ENCODE measurements around the gene ISCU.

ISCU gene

GRCh38 chr12:108562348-108563135, at the start of gene ISCU:
Gene ISCU, plus strand, starts transcription at chr12:108562596. Its CDS starts 27 bp downstream, at chr12:108562623.
- DNase-seq: peak; percentile 95 to 99

DNA sequence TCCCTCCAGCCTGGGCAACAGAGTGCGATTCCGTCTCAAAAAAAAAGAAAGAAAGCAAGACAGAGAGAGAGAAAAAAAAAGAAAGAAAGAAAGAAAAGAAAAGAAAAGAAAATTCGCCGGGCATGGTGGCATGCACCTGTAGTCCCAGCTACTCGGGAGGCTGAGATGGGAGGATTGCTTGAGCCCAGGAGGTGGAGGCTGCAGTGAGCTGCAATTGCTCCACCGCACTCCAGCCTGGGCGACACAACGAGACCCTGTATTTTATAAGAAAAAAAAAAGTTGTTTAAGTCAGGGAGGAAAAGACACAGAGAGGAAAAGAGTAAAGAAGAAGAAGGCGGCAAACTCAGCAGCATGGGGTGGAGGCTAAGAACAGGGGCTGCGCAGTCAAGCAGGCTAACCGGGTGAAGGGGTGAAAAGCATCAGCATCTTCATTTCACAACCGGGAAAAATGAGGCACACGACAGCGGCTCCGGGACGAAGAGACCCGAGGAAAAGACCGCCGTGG, 47.9 kb upstream of the ISCU start:
- DNase-seq: no peak

DNA sequence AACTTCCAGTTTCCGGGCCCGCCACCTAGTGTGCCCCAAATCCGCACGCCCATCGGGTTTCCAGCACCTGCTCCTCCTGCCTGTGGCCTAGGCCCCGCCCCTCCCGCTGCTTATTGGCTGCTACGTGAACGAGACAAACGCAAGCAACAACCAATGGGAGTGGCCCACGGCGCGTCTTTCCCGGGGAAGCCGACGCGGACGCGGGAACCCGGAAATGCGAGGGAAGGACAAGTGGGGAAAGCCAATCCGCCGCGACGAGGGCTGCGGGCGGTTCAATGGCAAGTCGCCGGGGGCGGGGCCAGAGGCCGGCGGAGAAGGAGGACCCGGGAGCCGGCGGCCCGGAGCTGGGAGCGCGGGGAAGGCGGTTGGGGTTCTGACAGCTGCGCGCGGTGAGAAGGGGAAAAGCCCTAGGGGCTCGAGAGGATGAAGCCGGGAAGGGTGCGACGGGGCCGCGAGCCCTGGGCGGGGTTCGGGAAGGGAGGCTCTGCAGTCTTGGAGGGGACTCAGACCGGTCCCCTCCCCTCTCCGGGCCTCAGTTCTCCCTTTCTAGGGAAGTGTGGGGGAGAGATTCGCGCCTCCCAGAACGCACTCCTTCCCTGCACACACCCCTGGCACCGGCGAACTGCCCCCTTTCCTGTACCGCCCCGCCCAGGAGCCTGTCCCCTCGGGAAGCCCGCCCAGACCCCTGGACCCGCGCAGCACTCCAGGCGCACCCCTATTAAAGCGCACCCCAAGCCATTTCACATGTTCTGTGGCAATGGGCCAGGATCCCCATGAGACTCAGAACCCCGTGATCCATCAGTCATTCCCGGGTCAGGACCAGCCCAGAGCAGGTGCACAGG, 47.2 kb upstream of the ISCU start, which contains the start of gene FICD:
TSS of gene FICD (plus strand) at position 305 of the 842 bp plus-strand sequence. CDS start 1,696 bp downstream, outside the sequence.
- peak; percentile 94 to 98 for DNase-seq

DNA sequence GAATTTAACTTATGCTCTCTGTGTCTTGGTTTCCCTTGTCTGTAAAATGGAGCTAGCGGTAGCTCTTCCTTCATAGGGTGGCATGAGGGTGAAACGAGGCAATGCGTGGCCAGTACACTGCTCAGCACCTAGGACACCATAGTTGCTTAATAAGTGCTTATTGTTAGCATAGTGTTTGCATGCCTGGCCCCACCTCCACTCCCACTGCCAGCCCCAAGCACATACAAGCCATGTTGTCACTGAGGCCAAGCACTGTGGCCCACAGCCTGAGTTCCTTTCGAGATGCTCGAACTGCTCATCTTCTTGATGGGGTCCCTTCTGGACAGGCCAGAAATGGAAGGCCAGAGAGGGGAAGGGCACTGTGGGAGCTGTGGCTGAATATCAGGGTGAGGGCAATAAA, 46.5 kb upstream of the ISCU start:
- DNase-seq: no peak

DNA sequence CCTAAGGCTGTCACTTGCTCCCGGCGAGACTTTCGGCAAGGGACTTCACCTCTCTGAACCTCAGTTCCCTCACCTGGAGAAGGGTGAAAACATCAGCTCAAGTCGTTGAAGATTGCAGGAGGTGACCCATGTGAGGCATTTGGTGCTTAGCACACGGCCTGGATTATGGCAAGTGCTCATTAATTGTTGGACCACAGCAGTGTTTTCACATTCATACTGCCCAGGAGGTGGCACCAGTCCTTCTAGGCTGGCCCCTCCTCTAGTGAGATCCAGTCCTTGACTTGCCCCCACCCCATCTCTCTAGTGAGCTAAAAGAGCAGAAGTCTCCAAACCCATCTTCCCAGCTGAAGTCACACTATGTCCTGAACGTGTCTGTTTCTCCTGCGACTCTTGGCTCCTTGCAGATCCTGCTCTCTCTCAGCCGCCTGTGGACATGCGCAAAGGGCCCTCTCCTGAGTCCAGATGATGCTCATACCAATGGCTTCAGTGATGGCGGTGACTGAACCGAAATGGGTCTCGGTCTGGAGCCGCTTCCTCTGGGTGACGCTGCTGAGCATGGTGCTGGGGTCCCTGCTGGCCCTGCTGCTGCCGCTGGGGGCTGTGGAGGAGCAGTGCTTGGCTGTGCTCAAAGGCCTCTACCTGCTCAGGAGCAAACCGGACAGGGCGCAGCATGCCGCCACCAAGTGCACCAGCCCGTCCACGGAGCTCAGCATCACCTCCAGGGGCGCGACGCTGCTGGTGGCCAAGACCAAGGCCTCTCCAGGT, 45.7 kb upstream of the ISCU start:
- no peak for DNase-seq

GRCh38 chr12:108517288-108518100, 44.9 kb upstream of the ISCU start:
- no peak for DNase-seq

- no peak for DNase-seq
These were observed 44.2 kb upstream of the ISCU start for GRCh38 chr12:108518101-108518715.

DNA sequence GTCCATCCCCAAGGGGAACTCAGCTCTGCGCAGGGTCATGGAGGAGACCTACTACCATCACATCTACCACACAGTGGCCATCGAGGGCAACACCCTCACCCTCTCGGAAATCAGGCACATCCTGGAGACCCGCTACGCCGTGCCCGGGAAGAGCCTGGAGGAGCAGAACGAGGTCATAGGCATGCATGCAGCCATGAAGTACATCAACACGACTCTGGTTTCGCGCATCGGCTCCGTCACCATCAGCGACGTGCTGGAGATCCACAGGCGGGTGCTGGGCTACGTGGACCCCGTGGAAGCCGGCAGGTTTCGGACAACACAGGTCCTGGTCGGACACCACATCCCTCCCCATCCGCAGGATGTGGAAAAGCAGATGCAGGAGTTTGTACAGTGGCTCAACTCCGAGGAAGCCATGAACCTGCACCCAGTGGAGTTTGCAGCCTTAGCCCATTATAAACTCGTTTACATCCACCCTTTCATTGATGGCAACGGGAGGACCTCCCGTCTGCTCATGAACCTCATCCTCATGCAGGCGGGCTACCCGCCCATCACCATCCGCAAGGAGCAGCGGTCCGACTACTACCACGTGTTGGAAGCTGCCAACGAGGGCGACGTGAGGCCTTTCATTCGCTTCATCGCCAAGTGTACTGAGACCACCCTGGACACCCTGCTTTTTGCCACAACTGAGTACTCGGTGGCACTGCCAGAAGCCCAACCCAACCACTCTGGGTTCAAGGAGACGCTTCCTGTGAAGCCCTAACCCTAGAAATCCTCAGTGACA, 43.5 kb upstream of the ISCU start:
- no peak for DNase-seq

DNA sequence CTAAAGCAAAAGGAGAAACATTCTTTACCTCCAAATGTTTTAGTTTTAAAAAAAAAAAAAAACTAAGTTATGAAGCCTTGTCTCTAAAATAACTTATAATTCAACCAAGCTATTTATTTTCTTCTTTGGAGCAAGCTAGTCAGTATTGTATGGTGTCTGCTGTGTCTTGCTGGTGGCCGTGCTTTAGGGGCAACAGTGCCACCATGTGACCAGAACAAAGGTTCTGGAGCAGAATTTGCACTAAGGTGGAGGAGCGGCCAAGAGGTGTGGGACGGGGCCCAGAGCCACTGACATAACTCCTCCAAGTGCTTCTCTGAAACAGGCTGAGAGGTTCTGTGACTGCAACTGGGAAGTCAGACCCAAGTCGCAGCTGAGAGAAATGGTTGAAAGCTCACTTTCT, 42.8 kb upstream of the ISCU start:
- no peak for DNase-seq

DNA sequence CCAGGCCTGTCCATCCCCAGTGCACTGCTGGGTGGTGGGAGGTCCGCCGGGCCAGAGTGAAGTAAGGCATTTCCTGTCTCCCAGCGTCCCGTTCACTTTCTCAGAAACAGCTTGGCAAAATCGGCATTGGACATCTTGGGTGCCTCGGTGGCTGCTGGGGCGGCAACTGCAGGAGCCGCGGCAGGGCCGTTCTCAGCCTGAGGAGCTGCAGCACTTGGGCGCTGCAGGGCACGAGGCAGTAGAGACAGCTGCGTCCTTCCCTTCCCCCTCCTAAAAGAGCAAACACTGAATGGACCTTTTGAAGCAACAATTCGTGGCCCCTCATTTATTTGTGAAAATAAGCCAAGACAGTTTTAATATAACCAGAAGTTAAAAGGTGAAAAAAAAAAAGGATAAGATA, 39.0 kb upstream of the ISCU start:
- DNase-seq: no peak

DNA sequence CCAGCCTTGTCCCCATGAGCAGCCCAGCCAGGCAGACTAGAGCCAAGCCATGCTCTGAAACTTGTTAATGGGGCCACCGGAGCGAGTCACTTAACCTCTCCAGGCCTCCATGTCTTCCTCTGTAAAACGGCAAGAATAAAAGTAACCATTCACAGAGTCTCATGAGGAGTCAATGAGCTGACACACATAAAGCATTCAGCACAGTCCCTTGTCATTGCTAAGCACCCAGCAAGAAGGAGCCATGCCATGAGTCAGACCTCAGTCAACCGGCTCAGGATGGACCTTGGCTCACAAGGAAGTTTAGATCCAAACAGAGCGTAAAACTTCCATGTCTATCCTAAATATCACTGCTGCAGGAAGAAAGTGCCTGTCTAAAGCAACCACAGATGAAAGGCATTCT, 36.7 kb upstream of the ISCU start:
- no peak for DNase-seq

DNA sequence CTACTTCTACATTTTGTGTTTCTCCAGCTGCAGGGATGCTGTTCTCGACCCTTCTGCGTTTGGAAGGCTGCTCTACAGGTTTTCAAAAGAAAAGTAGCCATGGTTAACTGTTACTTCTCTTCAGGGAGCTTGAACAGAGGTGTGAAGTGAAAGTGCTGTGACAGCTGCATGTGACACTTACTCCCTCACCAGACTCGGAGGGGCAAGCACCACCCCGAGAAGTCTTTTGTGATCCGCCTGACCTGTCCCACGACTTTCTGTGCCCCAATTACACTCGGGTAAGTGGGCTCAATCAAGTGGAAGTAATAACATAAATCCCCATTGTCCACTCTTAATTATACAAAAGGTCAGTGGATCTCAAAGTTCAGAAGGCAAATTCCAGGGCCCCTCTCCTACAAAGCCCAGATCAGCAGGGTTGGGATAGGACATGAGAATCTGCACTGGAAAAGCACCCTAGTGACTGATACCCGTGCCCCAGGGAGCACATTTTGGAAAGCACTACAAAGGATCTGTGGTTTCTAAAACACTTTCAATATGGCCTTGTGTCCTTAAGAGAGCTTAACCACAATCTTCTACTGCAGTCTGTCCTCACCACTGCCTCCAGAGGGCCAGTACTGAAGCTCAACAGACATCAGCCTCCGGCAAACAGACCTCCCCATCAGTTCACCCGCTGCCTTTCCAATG, 35.8 kb upstream of the ISCU start:
- DNase-seq: no peak

- no peak for DNase-seq
These were observed 35.3 kb upstream of the ISCU start for GRCh38 chr12:108527166-108527496.

- no peak for DNase-seq
These were observed 32.2 kb upstream of the ISCU start for GRCh38 chr12:108530161-108530560.

GRCh38 chr12:108531929-108532848, 30.2 kb upstream of the ISCU start:
- no peak for DNase-seq

DNA sequence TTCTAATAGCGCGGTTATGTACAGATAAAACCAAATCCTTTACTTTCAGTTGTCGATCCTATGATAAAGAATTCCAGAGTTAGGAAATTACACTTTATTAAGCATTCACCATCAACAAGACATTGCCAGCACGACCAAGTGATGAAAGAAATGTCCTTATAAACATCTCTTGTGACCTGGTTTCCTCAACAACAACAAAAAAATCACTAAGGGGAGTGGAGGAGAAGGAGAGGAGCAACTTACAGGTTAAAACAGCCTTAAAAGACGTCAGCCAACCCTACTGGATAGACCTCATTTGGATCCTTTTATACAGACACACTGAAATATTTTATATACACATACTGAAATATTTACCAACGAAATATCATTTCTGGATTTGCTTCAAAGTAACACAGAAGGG, 24.2 kb upstream of the ISCU start:
- no peak for DNase-seq

DNA sequence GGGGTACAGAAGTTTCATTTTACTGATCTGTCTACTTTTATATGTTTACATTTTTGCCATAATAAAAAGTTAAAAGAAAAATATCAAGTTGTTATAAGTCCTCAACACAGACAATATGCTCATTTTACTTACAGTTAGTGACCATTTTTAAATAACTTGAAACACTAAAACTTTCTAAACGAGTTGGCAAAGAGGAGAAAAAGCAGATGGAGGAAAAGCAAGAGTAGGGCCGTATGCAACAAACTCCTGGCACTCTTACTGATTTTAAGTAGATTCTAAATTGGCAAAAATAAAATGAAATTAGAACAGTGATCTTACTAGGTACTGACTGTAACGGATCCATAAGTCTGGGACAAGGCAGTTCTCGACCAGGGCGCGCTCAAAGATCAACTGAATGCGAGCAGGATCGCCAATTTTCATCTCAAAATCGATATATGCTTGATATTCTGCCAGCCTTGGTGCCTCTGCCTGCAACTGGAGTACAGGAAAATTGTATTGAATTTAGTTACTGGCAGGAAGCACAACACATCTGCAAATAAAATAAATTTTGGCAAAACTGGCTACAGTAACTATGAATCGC, 23.7 kb upstream of the ISCU start:
- DNase-seq: peak in 1 of 2 experiments; percentile 49

- DNase-seq: no peak
These were observed 20.1 kb upstream of the ISCU start for GRCh38 chr12:108542320-108542719.

DNA sequence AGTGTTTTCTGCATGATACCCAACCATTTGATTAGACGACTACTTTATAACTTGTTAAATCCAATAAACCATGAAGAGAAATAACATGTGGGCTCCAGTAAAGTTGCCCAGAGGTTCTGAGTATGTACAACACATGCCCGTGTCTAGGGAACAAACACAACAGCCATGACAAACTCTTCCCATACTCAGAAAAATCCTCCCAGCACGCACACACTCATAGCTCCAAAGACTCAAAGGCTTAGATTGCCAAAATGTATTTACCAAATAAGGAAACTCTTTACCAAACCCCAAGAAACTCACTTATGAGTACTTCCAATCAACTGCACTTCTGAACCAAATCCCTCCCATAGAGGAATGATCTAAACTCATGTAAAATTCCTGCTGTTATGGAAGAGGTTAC, 18.7 kb upstream of the ISCU start:
- no peak for DNase-seq

Data from NCI-H446 (cell line).